ENCODE results near the gene BSDC1.

DNA sequence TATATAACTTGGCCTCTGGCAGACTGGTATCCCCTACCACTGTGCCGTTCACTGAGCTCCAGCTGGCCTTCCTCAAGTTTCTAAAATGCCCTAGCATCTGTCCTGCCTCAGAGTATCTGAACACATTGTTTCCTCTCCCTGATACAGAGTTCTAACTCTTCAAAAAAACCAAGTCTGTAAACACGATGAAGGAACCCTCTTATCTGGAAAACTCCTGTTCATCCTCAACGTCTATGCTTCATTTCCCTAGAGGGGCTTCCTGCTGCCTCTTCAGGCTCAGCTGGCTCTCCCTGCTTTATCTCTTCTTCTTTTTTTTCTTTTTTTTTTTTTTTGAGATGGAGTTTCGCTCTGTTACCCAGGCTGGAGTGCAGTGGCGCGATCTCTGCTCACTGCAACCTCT is 5.6 kb downstream of the BSDC1 start:
- TF ChIP-seq, protein P1, sequence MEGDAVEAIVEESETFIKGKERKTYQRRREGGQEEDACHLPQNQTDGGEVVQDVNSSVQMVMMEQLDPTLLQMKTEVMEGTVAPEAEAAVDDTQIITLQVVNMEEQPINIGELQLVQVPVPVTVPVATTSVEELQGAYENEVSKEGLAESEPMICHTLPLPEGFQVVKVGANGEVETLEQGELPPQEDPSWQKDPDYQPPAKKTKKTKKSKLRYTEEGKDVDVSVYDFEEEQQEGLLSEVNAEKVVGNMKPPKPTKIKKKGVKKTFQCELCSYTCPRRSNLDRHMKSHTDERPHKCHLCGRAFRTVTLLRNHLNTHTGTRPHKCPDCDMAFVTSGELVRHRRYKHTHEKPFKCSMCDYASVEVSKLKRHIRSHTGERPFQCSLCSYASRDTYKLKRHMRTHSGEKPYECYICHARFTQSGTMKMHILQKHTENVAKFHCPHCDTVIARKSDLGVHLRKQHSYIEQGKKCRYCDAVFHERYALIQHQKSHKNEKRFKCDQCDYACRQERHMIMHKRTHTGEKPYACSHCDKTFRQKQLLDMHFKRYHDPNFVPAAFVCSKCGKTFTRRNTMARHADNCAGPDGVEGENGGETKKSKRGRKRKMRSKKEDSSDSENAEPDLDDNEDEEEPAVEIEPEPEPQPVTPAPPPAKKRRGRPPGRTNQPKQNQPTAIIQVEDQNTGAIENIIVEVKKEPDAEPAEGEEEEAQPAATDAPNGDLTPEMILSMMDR (IDR thresholded peaks at IDR 0.05): no peak
- no peak for TF ChIP-seq POLR2A (IDR thresholded peaks at IDR 0.05)
